GM19099 (cell line): ENCODE measurements around the gene UMODL1.

Experiments
- POLR2A ChIP-seq: IDR thresholded peaks from 3 replicates; pipeline ENCODE4 v1.6.1; 2011; ENCODE audit warnings: low read depth; ENCODE audit not compliant: insufficient read length; ENCODE audit errors: extremely low read depth

UMODL1 gene

DNA sequence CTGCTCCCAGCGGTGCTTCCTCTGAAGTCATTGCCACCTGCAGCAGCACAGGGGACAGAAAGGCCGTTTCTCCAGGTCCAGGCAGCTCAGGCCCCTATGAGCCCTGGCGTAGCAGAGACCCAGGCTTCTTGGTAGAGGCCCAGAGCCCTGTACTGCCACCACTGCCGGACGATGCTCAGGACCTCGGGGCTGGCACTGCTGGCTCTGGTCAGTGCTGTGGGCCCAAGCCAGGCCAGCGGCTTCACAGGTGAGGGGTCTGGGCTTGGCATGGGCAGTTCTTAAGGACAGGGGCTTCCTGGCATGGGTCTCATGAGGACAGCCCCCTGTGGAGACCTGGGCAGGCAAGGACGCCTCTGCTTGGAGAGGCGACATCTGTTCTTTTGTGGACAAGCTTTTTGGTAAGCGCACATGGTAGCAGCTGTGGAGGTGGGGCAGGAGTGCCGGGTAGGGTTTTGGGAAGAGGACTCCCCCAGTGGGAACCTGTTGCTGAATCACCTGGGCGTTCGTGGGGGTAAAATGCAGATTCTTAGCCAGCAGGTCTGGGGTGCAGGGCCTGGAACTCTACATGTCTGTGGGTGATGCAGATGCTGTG is at the start of gene UMODL1:
TSS of gene UMODL1 (plus strand) at position 172 of the 592 bp plus-strand sequence. CDS start at position 172, 0 bp downstream.
- TF ChIP-seq POLR2A = no peak

GRCh38 chr21:42021371-42022090 is 49.6 kb upstream of the UMODL1 start:
- TF ChIP-seq POLR2A = no peak

- no peak for TF ChIP-seq POLR2A
Observed at GRCh38 chr21:42022091-42022430, 49.1 kb upstream of the UMODL1 start.

DNA sequence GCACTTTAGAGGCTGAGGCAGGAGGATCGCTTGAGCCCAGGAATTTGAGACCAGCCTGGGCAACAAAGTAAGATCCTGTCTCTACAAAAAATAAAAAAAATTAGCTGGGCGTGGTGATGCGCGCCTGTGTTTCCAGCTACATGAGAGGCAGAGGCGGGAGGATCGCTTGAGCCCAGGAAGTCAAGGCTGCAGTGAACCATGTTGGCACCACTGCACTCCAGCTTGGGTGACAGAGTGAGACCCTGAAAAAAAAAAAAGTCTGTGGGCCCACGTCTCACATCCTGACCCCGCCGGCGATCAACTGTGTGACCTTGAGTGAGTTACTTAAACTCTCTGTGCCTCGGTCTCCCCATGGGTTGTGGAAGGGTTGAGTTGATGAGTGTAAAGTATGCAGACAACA is 48.2 kb upstream of the UMODL1 start:
- no peak for TF ChIP-seq POLR2A

DNA sequence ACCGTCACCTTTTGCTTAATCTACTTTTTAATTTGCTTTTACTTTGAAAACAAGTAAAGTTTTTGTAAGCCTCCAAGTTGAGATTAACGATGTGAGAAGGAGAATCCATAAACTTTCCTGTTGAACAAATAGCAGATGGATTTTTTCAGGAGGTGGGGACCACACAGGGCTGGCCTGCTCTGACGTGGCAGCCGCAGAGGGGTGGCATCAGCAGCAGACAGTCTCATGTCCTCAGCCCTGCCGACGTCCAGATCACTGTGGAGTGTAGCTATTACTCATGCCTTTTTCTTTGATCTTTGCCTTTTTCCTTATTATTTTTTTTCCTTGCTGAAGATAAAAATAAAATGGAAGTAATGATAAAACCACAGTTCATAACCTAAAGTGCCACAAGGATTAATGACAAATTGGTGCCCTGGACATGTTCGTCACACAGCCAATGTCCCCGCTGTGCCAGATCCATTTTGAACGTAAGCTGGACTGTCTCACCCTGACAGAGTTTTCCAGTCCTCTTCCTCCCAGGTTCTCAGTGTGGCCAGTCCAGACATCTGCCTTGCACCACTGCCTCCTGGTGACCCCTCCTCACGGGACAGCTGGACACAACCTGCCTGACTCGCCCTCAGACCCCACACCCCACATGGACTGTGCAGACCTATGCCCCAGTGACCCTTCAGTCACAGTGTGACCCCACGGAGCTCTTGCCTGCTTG is 45.6 kb upstream of the UMODL1 start:
- TF ChIP-seq POLR2A = no peak

- no peak for TF ChIP-seq POLR2A
Observed at GRCh38 chr21:42026082-42026435, 45.1 kb upstream of the UMODL1 start.

DNA sequence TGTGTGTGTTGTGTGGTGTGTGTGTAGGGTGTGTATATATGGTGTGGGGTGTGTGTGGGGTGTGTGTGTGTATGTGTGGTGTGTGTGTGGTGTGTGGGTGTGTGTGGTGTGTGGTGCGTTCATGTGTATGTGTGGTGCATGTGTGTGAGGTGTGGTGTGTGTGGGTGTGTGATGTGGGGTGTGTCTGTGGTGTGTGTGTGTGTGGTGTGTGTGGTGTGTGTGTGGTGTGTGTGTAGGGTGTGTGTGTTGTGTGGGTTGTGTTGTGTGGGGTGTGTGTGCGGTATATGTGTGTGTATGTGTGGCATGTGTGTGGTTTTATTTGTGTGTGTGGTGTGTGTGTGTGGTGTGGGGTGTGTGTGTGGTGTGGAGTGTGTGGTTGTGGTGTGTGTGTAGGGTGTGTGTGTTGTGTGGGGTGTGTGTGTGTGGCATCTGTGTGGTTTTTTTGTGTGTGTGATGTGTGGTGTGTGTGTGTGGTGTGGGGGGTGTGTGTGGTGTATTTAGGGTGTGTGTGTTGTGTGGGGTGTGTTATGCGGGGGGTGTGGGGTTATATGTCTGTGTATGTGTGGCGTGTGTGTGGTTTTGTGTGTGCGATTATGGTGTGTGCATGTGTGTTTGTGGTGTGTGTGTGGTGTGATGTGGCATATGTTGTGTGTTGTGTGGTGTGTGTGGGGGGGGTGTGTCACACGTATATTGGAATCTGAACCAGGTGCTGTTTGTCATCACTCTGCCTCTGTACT is 43.9 kb upstream of the UMODL1 start:
- TF ChIP-seq POLR2A = no peak

DNA sequence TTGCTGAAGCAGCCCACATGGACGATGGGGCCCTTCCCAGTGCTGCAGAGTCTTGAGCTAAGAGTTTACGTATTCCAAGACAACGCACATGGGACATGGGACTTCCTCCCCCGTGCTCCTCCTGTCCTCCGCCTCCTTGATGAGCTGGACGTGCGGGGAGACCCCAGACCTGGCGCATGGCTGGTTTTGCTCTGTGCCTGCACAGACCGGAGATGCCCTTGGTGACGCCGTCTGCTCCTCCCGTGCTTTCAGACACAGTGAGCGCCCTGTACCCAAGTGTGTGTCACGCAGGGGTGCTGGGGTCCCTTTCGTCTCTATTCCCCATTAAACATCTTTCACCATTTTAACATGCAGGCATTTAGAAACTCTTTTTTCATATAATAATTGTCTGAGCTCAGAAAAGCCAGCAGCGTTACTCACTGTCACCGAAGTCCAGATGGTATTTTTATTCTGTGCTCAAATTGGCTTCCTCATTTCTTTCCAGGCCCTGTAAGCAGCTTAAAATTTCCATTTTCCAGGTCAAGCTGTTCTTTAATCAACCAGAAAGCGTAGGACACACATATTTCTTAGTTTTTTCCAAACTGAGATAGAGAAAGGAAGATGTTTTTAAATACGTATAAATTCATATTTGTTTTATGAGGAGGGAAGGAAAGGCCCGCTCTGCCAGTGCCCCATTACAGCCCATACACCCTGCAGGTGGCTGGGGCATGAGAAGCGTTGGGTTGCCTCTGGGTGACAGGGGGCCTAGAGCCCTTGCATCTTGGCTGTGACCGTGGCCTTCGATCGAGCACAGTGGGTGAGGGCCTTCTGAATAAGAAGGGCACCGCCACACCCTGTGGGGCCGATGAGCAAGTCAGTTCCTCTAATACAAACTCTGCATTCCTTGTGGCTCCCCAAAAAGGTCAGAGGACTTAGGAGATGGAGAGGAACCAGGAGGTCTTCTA is 43.0 kb upstream of the UMODL1 start:
- TF ChIP-seq POLR2A = no peak

DNA sequence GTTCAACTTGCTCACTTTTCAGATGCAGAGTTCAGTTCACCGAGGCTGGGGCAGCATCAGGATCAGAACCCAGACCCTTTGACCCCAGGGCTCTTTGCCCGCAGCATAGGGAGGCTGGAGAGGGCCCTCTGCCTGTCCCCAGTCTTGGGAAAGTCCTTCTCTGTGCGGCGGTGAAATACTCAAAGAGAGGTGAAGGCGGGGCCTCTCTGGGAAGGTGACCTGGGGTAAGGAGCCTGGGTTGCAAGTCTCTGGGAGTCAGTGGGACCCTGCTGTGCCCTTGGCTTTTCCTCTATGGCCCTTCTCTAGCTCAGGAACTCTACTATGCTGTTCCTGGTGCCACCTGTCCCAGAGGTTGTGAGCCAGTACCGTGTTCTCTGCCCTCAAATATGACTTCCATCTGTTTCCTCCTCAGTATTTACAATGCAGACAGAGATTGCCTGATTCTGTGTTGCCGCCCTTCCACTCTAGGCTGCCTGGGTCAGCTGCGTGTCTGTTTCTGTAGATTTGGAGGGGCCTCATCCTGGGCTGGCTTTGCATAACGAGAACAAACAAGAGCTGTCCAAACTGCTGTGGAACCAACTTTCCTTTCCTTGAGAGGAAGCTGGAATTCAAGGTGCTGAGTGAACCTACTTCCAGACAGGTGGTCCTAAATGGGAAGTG is 42.2 kb upstream of the UMODL1 start:
- TF ChIP-seq POLR2A = no peak

DNA sequence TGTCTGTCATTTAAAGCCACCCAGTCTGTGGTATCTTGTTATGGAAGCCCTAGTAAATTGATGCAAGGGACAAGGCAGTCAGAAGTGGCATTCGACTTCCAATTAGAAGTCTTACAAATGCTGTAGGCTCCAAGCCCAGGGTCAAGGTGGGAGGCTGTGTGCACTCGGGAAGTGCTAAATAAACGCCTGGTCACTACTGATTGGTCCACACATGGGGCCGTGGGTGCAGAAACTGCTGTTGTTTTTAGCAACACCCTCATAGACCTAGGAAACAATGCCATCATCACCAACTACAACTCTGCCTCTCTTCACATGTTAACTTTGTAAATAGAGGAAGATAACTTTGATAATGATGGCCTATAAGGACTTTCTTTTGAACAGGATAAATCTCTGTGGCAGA is 40.8 kb upstream of the UMODL1 start:
- TF ChIP-seq POLR2A = no peak

GRCh38 chr21:42031241-42031640 is 39.9 kb upstream of the UMODL1 start:
- no peak for TF ChIP-seq POLR2A

GRCh38 chr21:42031816-42032215 is 39.3 kb upstream of the UMODL1 start:
- TF ChIP-seq POLR2A = no peak

DNA sequence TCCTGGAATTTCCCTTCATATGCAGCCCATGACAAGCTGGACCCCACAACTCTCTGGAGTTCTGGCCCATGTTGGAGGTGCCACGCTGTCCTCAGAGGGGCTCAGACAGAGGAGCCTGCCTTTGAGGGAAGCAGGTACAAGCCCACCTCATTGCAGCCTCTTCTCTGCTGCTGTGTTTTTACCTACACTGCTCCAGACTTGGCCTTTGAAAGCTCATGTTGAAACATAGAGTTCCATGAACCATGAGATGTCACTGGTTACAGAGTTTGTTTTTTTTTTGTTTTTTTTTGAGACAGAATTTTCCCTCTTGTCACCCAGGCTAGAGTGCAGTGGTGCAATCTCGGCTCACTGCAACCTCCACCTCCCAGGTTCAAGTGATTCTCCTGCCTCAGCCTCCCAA is 38.9 kb upstream of the UMODL1 start:
- TF ChIP-seq POLR2A = no peak

DNA sequence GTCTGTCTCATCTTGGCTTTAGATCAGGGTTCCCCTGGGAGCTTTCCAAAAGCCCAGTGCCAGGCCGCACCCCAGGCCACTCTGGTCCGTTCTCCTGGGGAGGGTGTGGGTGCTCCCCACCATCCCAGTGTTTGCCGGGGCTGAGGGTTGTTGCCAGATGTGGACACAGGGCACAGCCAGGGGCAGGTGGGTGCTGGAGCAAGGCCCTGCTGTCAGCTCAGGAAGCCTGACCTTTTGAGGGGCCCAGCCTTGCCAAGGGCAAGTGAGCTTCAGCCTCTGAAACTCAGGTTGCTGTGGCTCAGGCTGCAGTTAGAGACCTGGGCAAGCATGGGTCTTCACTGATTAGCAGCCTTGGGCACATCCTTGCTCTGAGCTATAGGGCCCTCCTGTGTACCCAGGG is 38.1 kb upstream of the UMODL1 start:
- no peak for TF ChIP-seq POLR2A
